ENCODE results near the gene MS4A15.

Gene MS4A15

DNA sequence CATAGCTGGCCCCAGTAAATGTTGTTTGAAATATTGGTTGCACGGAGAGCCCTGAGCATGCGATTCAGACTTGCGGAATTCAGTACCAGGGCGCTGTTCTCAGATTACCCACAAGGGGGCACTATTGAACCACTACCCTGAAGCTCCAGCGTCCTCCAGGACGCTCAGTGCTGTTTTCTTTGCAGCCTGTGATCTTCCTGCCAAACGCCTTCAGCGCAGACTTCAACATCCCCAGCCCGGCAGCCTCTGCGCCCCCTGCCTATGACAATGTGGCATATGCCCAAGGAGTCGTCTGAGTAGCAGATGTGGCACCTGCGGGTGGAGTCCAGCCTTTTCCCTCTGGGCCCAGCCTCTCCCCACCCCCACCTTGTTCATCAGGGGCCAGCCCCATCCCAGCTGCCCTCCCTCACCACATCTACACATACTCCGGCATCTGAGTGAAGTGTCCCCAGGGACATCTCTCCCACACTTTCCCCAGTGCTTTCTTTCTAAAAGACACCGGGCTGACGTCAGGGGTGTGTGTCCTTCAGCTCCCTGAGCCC is 18.8 kb downstream of the MS4A15 start:
- no peak overlapping the region for H3K4me3 ChIP-seq (ENCODE audit: low read depth, low read length)
- TF ChIP-seq, protein P1, sequence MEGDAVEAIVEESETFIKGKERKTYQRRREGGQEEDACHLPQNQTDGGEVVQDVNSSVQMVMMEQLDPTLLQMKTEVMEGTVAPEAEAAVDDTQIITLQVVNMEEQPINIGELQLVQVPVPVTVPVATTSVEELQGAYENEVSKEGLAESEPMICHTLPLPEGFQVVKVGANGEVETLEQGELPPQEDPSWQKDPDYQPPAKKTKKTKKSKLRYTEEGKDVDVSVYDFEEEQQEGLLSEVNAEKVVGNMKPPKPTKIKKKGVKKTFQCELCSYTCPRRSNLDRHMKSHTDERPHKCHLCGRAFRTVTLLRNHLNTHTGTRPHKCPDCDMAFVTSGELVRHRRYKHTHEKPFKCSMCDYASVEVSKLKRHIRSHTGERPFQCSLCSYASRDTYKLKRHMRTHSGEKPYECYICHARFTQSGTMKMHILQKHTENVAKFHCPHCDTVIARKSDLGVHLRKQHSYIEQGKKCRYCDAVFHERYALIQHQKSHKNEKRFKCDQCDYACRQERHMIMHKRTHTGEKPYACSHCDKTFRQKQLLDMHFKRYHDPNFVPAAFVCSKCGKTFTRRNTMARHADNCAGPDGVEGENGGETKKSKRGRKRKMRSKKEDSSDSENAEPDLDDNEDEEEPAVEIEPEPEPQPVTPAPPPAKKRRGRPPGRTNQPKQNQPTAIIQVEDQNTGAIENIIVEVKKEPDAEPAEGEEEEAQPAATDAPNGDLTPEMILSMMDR (IDR thresholded peaks at IDR 0.05; ENCODE audit: insufficient read depth, low read depth, low read length, missing control alignments): peak; percentile 90
- DNase-seq (ENCODE audit: low read depth): peak; percentile 95

DNA sequence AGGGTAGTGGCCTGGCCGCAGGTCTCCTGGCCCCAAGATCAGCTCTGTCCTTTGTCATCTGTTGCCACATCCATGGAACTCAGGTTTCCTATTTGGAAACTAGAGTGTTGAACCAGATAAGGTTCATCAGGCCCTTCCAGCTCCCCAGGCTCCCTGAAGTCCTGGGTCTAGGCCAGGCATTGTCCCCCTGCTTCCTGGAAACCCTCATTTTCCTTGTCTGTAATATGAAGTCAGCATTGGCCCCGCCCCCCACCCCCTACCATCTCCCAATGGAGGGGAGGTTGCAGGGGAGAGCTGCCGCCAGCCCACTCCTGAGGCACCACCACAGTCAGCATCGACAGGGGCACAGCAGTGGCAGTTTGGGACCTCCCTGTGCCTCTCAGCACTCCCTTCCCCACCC is 19.5 kb downstream of the MS4A15 start:
- DNase-seq (ENCODE audit: low read depth): no peak
- TF ChIP-seq, protein P1 (IDR thresholded peaks at IDR 0.05; ENCODE audit: insufficient read depth, low read depth, low read length, missing control alignments): no peak
- no peak overlapping the region for H3K4me3 ChIP-seq (ENCODE audit: low read depth, low read length)

GRCh38 chr11:60777106-60777505 is 20.4 kb downstream of the MS4A15 start:
- TF ChIP-seq, protein P1 (IDR thresholded peaks at IDR 0.05; ENCODE audit: insufficient read depth, low read depth, low read length, missing control alignments): no peak
- DNase-seq (ENCODE audit: low read depth): no peak
- no peak overlapping the region for H3K4me3 ChIP-seq (ENCODE audit: low read depth, low read length)

- DNase-seq (ENCODE audit: low read depth): no peak
- H3K4me3 ChIP-seq (ENCODE audit: low read depth, low read length): no peak overlapping the region
- TF ChIP-seq, protein P1 (IDR thresholded peaks at IDR 0.05; ENCODE audit: insufficient read depth, low read depth, low read length, missing control alignments): no peak
Observed at GRCh38 chr11:60777572-60777971, 20.9 kb downstream of the MS4A15 start.

GRCh38 chr11:60780065-60780464 is 23.4 kb downstream of the MS4A15 start:
- no peak for DNase-seq (ENCODE audit: low read depth)
- H3K4me3 ChIP-seq (ENCODE audit: low read depth, low read length): no peak overlapping the region
- TF ChIP-seq, protein P1 (IDR thresholded peaks at IDR 0.05; ENCODE audit: insufficient read depth, low read depth, low read length, missing control alignments): no peak

DNA sequence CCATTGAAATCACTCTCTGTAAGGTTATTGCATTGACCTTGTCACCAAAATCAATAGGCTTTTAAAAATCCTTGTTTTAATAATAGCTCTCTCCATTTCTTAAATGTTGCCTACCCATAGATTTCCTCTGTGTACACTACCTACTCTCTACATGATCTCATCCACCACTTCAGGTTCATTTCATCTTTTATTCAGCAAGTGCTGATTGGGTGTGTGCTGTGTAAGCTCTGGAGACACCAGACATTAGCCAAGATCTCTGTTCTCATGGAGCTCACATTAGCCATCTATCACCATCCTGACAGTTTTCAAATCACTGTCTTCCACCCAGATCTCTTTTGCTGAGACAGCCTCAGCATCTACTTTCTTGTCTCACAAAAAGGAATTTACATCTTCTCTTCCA is 24.1 kb downstream of the MS4A15 start:
- H3K4me3 ChIP-seq (ENCODE audit: low read depth, low read length): no peak overlapping the region
- TF ChIP-seq, protein P1 (IDR thresholded peaks at IDR 0.05; ENCODE audit: insufficient read depth, low read depth, low read length, missing control alignments): no peak
- no peak for DNase-seq (ENCODE audit: low read depth)

GRCh38 chr11:60781286-60781980 is 24.8 kb downstream of the MS4A15 start:
- H3K4me3 ChIP-seq (ENCODE audit: low read depth, low read length): no peak overlapping the region
- DNase-seq (ENCODE audit: low read depth): peak; percentile 37
- TF ChIP-seq, protein P1 (IDR thresholded peaks at IDR 0.05; ENCODE audit: insufficient read depth, low read depth, low read length, missing control alignments): no peak

Measured in GM12865 (cell line).